Stomach (tissue), 9 donors: ENCODE data around the gene COX7A2L. TPM values are rescaled to one million over a fixed set of nuclear protein-coding genes. Genes with fewer than 3 reads are reported as not detected.

Experiments
- DNase-seq, 2 donors: peaks; one replicate each; pipeline versions ENCODE4 v3.0.0 to v3.0.0-alpha.2; 2013 to 2019
- H3K27ac ChIP-seq, 5 donors: fragments of 200-600 bp in 4 of 5; sonication (generic) in 4 of 5; one replicate each; pipeline ENCODE4 v1.5.1; 2013 to 2019; ENCODE audit warnings: mild to moderate bottlenecking in 1 of 5, moderate library complexity in 1 of 5
- H3K27me3 ChIP-seq, 3 donors: fragments of 200-600 bp; sonication (generic); one replicate each; pipeline ENCODE4 v1.5.1; 2017 to 2019; ENCODE audit warnings: mixed run types in 1 of 3
- H3K36me3 ChIP-seq, 4 donors: fragments of 200-600 bp; sonication (generic); 1 replicate in 3 of 4; 2 replicates in 1 of 4; pipeline ENCODE4 v1.5.1; 2016 to 2019
- H3K4me1 ChIP-seq, 4 donors: fragments of 200-600 bp; sonication (generic); one replicate each; pipeline ENCODE4 v1.5.1; 2016 to 2019
- H3K4me3 ChIP-seq, 4 donors: fragments of 200-600 bp; sonication (generic) in 3 of 4; one replicate each; pipeline ENCODE4 v1.5.1; 2016 to 2019; ENCODE audit warnings: mild to moderate bottlenecking in 1 of 4
- H3K9me3 ChIP-seq, 4 donors: fragments of 200-600 bp; sonication (generic); one replicate each; pipeline ENCODE4 v1.5.1; 2016 to 2019
- CTCF ChIP-seq, 7 experiments: fragments of 450-650 bp in 4 of 7; fragments of 200-600 bp in 3 of 7; sonication (generic) in 3 of 7; IDR thresholded peaks; one replicate each; pipeline ENCODE4 v1.5.1; 2016 to 2019; ENCODE audit warnings: antibody characterized with exemption in 7 of 7, control low read depth in 2 of 7, mild to moderate bottlenecking in 1 of 7
- EP300 ChIP-seq: sonication (generic); formaldehyde crosslinking; IDR thresholded peaks from one replicate; pipeline ENCODE4 v1.6.1; 2017; ENCODE audit warnings: antibody characterized with exemption
- POLR2A ChIP-seq, 4 donors: fragments of 450-650 bp; IDR thresholded peaks; one replicate each; pipeline ENCODE4 v1.6.1; 2016; ENCODE audit warnings: antibody characterized with exemption in 4 of 4, control low read depth in 2 of 4, mild to moderate bottlenecking in 1 of 4, moderate library complexity in 1 of 4
- POLR2AphosphoS5 ChIP-seq, 3 donors: sonication (generic); formaldehyde crosslinking; IDR thresholded peaks; one replicate each; pipeline ENCODE4 v1.6.1; 2016; ENCODE audit warnings: antibody characterized with exemption in 3 of 3
- WGBS, 5 donors: extraction: QIAGEN DNeasy Blood & Tissue Kit in 3 of 5; methylation state at CpG; one replicate each; pipeline versions ENCODE4 v1.1.5 to v1.1.7; 2013 to 2018; 5-methylcytosine and 5-hydroxymethylcytosine counted together
- intact Hi-C: fragments of 100-400 bp; cut with DNase I; formaldehyde crosslinking; loops from one replicate; pipeline ENCODE4 v1.15.1; 2023; ENCODE audit warnings: low total_unique reads
- polyA plus RNA-seq, 3 donors: library from polyadenylated mRNA; stranded (reverse); fragments of 200-250 nt; gene quantifications; one replicate each; pipeline ENCODE4 v1.2.3, GENCODE V29; 2013
- total RNA-seq, 5 donors: library from RNA; depleted of rRNA; stranded (reverse); fragments of >200 nt; gene quantifications; one replicate each; pipeline versions ENCODE4 v1.1.0 to v1.2.3, GENCODE V29; 2014 to 2016
- donor health status: healthy with polysubstance abuse.
- donor health status: Bipolar disorder and iron deficiency.
- donor health status: healthy.

The COX7A2L gene
- total and polyA plus RNA-seq, 8 donors: 36.2 to 222 (median 100) TPM

- Histone ChIP-seq H3K27me3 (no peaks in the 10 kb centered on the region), H3K4me1 (peaks cover 8 to 26% (median 19%) of the 10 kb centered on the region in 4 donors), H3K27ac (no peak overlapping the region), H3K9me3 (no peaks in the 10 kb centered on the region), H3K36me3 (peaks cover 15 to 69% (median 62%) of the 10 kb centered on the region in 4 donors), H3K4me3 (no peak overlapping the region)
- DNase-seq: peak in 1 of 2 donors; percentile 31
- TF ChIP-seq POLR2AphosphoS5 (IDR thresholded peaks at IDR 0.05): no peak
- TF ChIP-seq EP300: no peak
- no peak for TF ChIP-seq POLR2A (IDR thresholded peaks at IDR 0.05)
- no peak for TF ChIP-seq CTCF (IDR thresholded peaks at IDR 0.05)
- WGBS, 5 donors: 81 to 90% (median 87%) methylated on average over 21 of the region's 21 CpGs
- intact Hi-C loops: loop anchor here (10.0 kb wide), 1 partner anchor 245 kb away; no protein-coding TSS in a partner anchor
Observed at GRCh38 chr2:42339191-42339912, 21.7 kb downstream of the COX7A2L start.

GRCh38 chr2:42338567-42339190 lies 22.3 kb downstream of the COX7A2L start:
- DNase-seq: peak in 1 of 2 donors; percentile 60
- H3K27ac ChIP-seq: no peak overlapping the region
- H3K36me3 ChIP-seq: peaks cover 17 to 74% (median 66%) of the 10 kb centered on the region in 4 donors
- intact Hi-C loops: loop anchor here (10.0 kb wide), 1 partner anchor 244 kb away; no protein-coding TSS in a partner anchor
- no peaks in the 10 kb centered on the region for H3K9me3 ChIP-seq
- WGBS, 5 donors: 85 to 90% (median 89%) methylated on average over 13 of the region's 13 CpGs
- TF ChIP-seq EP300 (no peak), CTCF (IDR thresholded peaks at IDR 0.05) (no peak), POLR2A (IDR thresholded peaks at IDR 0.05) (no peak), POLR2AphosphoS5 (IDR thresholded peaks at IDR 0.05) (no peak)
- peaks cover 8 to 26% (median 19%) of the 10 kb centered on the region in 4 donors for H3K4me1 ChIP-seq
- no peak overlapping the region for H3K4me3 ChIP-seq
- no peaks in the 10 kb centered on the region for H3K27me3 ChIP-seq

GRCh38 chr2:42337846-42338566 lies 23.0 kb downstream of the COX7A2L start:
- Histone ChIP-seq H3K36me3 (peaks cover 22 to 80% (median 72%) of the 10 kb centered on the region in 4 donors), H3K9me3 (no peaks in the 10 kb centered on the region), H3K27ac (no peak overlapping the region), H3K4me3 (no peak overlapping the region), H3K27me3 (no peaks in the 10 kb centered on the region), H3K4me1 (peaks cover 6 to 20% (median 15%) of the 10 kb centered on the region in 4 donors)
- TF ChIP-seq EP300 (no peak), CTCF (IDR thresholded peaks at IDR 0.05) (no peak), POLR2AphosphoS5 (IDR thresholded peaks at IDR 0.05) (no peak), POLR2A (IDR thresholded peaks at IDR 0.05) (no peak)
- 95 to 97% (median 96%) methylated on average over 28 of the region's 28 CpGs for WGBS, 5 donors
- intact Hi-C loops: loop anchor here (10.0 kb wide), 1 partner anchor 243 kb away; no protein-coding TSS in a partner anchor
- DNase-seq: no peak

- no peaks in the 10 kb centered on the region for H3K27me3 ChIP-seq
- H3K27ac ChIP-seq: no peak overlapping the region
- DNase-seq: no peak
- H3K36me3 ChIP-seq: peaks cover 22 to 87% (median 78%) of the 10 kb centered on the region in 4 donors
- H3K9me3 ChIP-seq: no peaks in the 10 kb centered on the region
- H3K4me1 ChIP-seq: peaks cover under 1 to 14% (median 10%) of the 10 kb centered on the region in 4 donors
- TF ChIP-seq EP300: no peak
- no peak for TF ChIP-seq POLR2AphosphoS5 (IDR thresholded peaks at IDR 0.05)
- no peak for TF ChIP-seq POLR2A (IDR thresholded peaks at IDR 0.05)
- TF ChIP-seq CTCF (IDR thresholded peaks at IDR 0.05): no peak
- no peak overlapping the region for H3K4me3 ChIP-seq
- intact Hi-C loops: loop anchor here (10.0 kb wide), 1 partner anchor 243 kb away; no protein-coding TSS in a partner anchor
- WGBS, 5 donors: 93 to 97% (median 96%) methylated on average over 5 of the region's 5 CpGs
Observed at GRCh38 chr2:42337356-42337820, 23.6 kb downstream of the COX7A2L start.
